Stimulated activated CD8-positive, alpha-beta memory T cell treated with anti-CD3 and anti-CD28 coated beads, Interleukin-2, amount 100 ng/mL, for 1 hour (primary cell): ENCODE data around the gene CCDC14.
"Not testable (repeated sequence)": the region's sequence is repeated elsewhere in the genome, so short reads cannot be mapped to it uniquely, and the experiment has no call there.

Source experiments
- DNase-seq, 2 donors: peaks; one replicate each; pipeline ENCODE4 v3.0.0-alpha.2; 2020; ENCODE audit warnings: low read depth in 2 of 2

CCDC14 gene

GRCh38 chr3:123909785-123910184, 51.2 kb downstream of the CCDC14 start:
- no peak for DNase-seq

GRCh38 chr3:123907720-123908119, 53.3 kb downstream of the CCDC14 start:
- no peak for DNase-seq

GRCh38 chr3:123899300-123899865, 61.6 kb downstream of the CCDC14 start:
- DNase-seq, result no peak

- no peak for DNase-seq
These were observed 68.0 kb downstream of the CCDC14 start for GRCh38 chr3:123893012-123893411.

- no peak for DNase-seq
These were observed 68.8 kb downstream of the CCDC14 start for GRCh38 chr3:123892195-123892594.

GRCh38 chr3:123890991-123891390, 70.0 kb downstream of the CCDC14 start:
- not testable (repeated sequence) for DNase-seq

- DNase-seq, result not testable (repeated sequence)
These were observed 70.9 kb downstream of the CCDC14 start for GRCh38 chr3:123890162-123890561.

GRCh38 chr3:123884993-123885392, 76.0 kb downstream of the CCDC14 start:
- no peak for DNase-seq

GRCh38 chr3:123884203-123884831, 76.7 kb downstream of the CCDC14 start, which contains the start of gene MYLK:
Gene MYLK, minus strand, starts transcription at chr3:123884332. Its CDS starts 90,491 bp downstream, at chr3:123793841.
- peak in 1 of 2 donors; percentile 0 for DNase-seq

GRCh38 chr3:123883701-123884202, 77.3 kb downstream of the CCDC14 start:
- DNase-seq, result no peak

GRCh38 chr3:123883111-123883510, 77.9 kb downstream of the CCDC14 start:
- no peak for DNase-seq

- DNase-seq, result no peak
These were observed 79.3 kb downstream of the CCDC14 start for GRCh38 chr3:123881771-123882170.

GRCh38 chr3:123880998-123881561, 79.9 kb downstream of the CCDC14 start:
- no peak for DNase-seq

GRCh38 chr3:123878807-123879206, 82.2 kb downstream of the CCDC14 start:
- no peak for DNase-seq

GRCh38 chr3:123877965-123878364, 83.1 kb downstream of the CCDC14 start:
- no peak for DNase-seq

GRCh38 chr3:123877466-123877865, 83.6 kb downstream of the CCDC14 start:
- DNase-seq, result no peak

GRCh38 chr3:123876858-123877257, 84.2 kb downstream of the CCDC14 start:
- DNase-seq, result no peak

- DNase-seq, result no peak
These were observed 88.4 kb downstream of the CCDC14 start for GRCh38 chr3:123872621-123873020.

GRCh38 chr3:123871946-123872345, 89.1 kb downstream of the CCDC14 start:
- DNase-seq, result no peak

- no peak for DNase-seq
These were observed 91.0 kb downstream of the CCDC14 start for GRCh38 chr3:123870033-123870432.

GRCh38 chr3:123869165-123869564, 91.9 kb downstream of the CCDC14 start:
- DNase-seq, result no peak

- no peak for DNase-seq
These were observed 96.3 kb downstream of the CCDC14 start for GRCh38 chr3:123864706-123865105.
